ENCODE data around the gene BEGAIN. TPM values are rescaled to one million over a fixed set of nuclear protein-coding genes. Genes with fewer than 3 reads are reported as not detected.
"Not testable (repeated sequence)": the region's sequence is repeated elsewhere in the genome, so short reads cannot be mapped to it uniquely, and the experiment has no call there.

Gene BEGAIN
- total RNA-seq, 1 donor from 2014 or later = 3.2 TPM

- DNase-seq (ENCODE audit: low read depth) = no peak
- no peak overlapping the region for H3K4me3 ChIP-seq (ENCODE audit: low read depth, low read length)
- peaks cover 1% of the 10 kb centered on the region for H3K36me3 ChIP-seq (ENCODE audit: control insufficient read depth, insufficient read depth, low read length)
- TF ChIP-seq CTCF (IDR thresholded peaks at IDR 0.05; ENCODE audit: insufficient read depth, low read length, poor library complexity, severe bottlenecking) = no peak
- H3K27me3 ChIP-seq (ENCODE audit: control insufficient read depth, insufficient read depth, low read length) = no peaks in the 10 kb centered on the region
Observed at GRCh38 chr14:100523131-100523842, 63.9 kb downstream of the BEGAIN start.

- Histone ChIP-seq H3K27me3 (ENCODE audit: control insufficient read depth, insufficient read depth, low read length) (no peaks in the 10 kb centered on the region), H3K4me3 (ENCODE audit: low read depth, low read length) (no peak overlapping the region), H3K36me3 (ENCODE audit: control insufficient read depth, insufficient read depth, low read length) (peaks cover 1% of the 10 kb centered on the region)
- TF ChIP-seq CTCF (IDR thresholded peaks at IDR 0.05; ENCODE audit: insufficient read depth, low read length, poor library complexity, severe bottlenecking) = no peak
- no peak for DNase-seq (ENCODE audit: low read depth)
Observed at GRCh38 chr14:100522616-100523099, 64.6 kb downstream of the BEGAIN start.

GRCh38 chr14:100506053-100506452, 81.2 kb downstream of the BEGAIN start:
- not testable (repeated sequence) for H3K36me3 ChIP-seq (ENCODE audit: control insufficient read depth, insufficient read depth, low read length); H3K4me3 ChIP-seq (ENCODE audit: low read depth, low read length); DNase-seq (ENCODE audit: low read depth); H3K27me3 ChIP-seq (ENCODE audit: control insufficient read depth, insufficient read depth, low read length)

- no peak overlapping the region for H3K4me3 ChIP-seq (ENCODE audit: low read depth, low read length)
- H3K27me3 ChIP-seq (ENCODE audit: control insufficient read depth, insufficient read depth, low read length) = no peaks in the 10 kb centered on the region
- TF ChIP-seq CTCF (IDR thresholded peaks at IDR 0.05; ENCODE audit: insufficient read depth, low read length, poor library complexity, severe bottlenecking) = no peak
- no peaks in the 10 kb centered on the region for H3K36me3 ChIP-seq (ENCODE audit: control insufficient read depth, insufficient read depth, low read length)
- DNase-seq (ENCODE audit: low read depth) = no peak
Observed at GRCh38 chr14:100504372-100505078, 82.7 kb downstream of the BEGAIN start.

- Histone ChIP-seq H3K27me3 (ENCODE audit: control insufficient read depth, insufficient read depth, low read length) (no peaks in the 10 kb centered on the region), H3K4me3 (ENCODE audit: low read depth, low read length) (no peak overlapping the region), H3K36me3 (ENCODE audit: control insufficient read depth, insufficient read depth, low read length) (no peaks in the 10 kb centered on the region)
- DNase-seq (ENCODE audit: low read depth) = no peak
- no peak for TF ChIP-seq CTCF (IDR thresholded peaks at IDR 0.05; ENCODE audit: insufficient read depth, low read length, poor library complexity, severe bottlenecking)
Observed at GRCh38 chr14:100503251-100503650, 84.0 kb downstream of the BEGAIN start.

- no peaks in the 10 kb centered on the region for H3K36me3 ChIP-seq (ENCODE audit: control insufficient read depth, insufficient read depth, low read length)
- DNase-seq (ENCODE audit: low read depth) = no peak
- no peaks in the 10 kb centered on the region for H3K27me3 ChIP-seq (ENCODE audit: control insufficient read depth, insufficient read depth, low read length)
- no peak overlapping the region for H3K4me3 ChIP-seq (ENCODE audit: low read depth, low read length)
- TF ChIP-seq CTCF (IDR thresholded peaks at IDR 0.05; ENCODE audit: insufficient read depth, low read length, poor library complexity, severe bottlenecking) = no peak
Observed at GRCh38 chr14:100502622-100503220, 84.5 kb downstream of the BEGAIN start.
